Stimulated activated CD4-positive, alpha-beta T cell treated with anti-CD3 and anti-CD28 coated beads, TNF-alpha, amount 100 ng/mL, for 24 hours (primary cell): ENCODE data around the gene MRPL52.
"Not testable (repeated sequence)": the region's sequence is repeated elsewhere in the genome, so short reads cannot be mapped to it uniquely, and the experiment has no call there.

Experiments
- DNase-seq, 3 experiments: peaks; one replicate each; pipeline ENCODE4 v3.0.0-alpha.2; 2020; ENCODE audit warnings: low read depth in 3 of 3

The MRPL52 gene

DNA sequence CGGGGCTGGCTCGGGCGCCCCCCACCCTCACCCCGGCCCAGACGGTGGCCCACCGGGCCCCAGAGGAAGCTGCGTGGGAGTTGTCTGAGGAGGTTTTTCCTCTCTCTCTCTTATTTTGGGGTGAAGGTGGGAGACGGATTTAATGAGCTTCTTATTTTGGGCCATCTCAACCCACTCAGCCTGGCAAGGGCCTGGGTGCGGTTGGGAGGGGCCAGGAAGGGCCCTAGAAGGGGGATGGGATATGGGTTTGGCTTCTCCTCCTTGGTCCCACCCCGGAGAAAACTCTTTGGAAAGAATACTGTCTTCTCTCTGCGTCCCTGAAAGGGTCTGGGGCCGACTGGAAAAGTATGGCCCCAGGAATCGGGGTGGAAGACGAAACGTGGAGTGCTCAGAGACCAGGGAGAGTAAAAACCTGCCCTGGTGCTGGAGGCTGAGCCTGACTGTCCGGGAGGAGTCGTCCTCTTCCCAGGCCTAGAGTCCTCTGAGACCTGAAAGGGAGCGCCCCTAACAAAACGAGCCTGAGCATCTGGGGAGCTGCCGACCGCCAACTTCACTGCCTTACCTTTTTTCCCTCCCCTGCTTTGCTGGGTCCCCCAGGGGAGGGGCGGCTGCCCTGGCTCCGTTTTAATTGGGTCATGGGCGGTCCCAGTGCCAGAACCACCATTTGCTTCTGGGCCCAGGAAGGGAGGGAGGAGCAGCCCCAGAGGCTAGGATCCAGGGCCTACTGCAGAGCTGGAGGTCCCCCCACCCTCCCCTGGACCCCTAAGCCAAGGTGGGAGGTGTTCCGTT lies 8.3 kb downstream of the MRPL52 start:
- no peak for DNase-seq

DNA sequence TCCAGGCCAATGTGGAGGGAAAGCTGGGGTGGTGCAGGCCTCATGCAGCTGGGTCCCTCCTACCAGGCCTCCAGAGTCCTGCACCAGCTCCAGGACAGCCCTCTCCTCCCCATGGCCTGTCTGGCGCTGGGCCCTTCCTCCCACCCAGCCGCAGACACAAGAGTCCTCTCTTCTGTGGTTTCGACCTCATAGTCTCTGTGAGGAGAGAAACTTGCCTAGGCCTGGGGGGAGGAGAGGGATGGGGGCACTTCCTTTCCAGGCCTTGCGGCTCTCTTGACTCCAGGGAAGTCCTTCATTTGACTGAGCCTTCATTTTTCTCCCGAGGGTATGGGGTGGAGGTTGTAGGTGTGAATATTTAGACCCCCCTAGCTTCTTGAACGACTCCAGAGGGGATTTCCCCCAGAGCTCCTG lies 8.9 kb downstream of the MRPL52 start:
- DNase-seq, result no peak

DNA sequence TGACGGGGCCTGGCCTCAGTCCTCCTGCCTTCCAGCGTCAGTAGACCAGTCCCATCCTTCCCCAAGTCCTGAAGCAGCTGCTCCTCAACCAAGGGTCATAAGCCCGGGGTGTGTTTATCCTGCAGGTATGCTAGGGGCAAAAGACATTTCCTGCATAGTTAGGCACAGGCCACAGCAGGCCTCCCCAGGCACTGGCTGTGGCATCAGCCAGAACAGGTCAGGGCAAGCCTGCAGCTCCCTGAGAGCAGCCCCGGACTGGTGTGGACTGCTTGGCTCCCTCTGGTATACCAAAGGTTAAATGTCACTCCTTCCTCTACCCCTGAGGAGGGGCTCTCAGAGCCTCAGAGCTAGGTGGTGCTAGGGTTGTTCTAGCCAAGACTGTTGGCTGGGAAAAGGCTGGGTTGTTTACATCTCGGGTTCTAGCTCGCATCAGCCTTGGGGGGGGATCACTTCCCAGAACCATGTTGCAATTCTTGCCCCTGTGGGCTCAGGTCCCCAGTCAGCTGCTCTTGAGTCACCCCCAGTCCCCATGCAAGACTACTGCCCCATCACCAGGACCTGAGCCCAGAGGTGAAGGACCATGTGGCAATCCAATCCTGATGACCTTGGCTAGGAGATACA lies 9.6 kb downstream of the MRPL52 start:
- DNase-seq, result no peak

DNA sequence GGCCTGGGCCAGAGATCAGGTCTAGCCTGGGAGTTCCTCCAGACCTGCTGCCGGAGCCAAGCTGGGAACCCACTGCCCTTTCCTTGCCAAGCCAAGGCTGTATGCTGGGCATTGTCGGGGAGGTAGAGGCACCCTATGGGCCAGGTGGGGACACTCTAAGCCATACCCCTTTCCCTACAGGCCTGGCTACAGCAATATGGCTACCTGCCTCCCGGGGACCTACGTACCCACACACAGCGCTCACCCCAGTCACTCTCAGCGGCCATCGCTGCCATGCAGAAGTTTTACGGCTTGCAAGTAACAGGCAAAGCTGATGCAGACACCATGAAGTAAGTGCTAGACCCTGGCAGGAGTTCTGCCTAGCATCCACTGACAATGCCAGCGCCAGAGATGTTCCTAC lies 11.6 kb downstream of the MRPL52 start:
- DNase-seq, result no peak

DNA sequence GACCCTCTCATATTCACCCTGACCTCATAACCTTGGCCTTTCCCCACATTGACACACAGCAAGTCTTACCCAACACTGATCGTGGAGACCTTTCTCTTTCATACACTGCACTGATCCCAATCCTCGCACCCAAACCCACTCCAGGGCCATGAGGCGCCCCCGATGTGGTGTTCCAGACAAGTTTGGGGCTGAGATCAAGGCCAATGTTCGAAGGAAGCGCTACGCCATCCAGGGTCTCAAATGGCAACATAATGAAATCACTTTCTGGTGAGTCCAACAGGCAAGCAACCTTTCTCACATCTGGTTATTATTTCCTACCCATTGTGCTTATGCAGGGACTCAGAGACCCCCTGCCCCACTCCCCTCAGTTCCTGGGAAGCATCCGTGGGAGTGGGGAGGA lies 12.1 kb downstream of the MRPL52 start:
- no peak for DNase-seq

DNA sequence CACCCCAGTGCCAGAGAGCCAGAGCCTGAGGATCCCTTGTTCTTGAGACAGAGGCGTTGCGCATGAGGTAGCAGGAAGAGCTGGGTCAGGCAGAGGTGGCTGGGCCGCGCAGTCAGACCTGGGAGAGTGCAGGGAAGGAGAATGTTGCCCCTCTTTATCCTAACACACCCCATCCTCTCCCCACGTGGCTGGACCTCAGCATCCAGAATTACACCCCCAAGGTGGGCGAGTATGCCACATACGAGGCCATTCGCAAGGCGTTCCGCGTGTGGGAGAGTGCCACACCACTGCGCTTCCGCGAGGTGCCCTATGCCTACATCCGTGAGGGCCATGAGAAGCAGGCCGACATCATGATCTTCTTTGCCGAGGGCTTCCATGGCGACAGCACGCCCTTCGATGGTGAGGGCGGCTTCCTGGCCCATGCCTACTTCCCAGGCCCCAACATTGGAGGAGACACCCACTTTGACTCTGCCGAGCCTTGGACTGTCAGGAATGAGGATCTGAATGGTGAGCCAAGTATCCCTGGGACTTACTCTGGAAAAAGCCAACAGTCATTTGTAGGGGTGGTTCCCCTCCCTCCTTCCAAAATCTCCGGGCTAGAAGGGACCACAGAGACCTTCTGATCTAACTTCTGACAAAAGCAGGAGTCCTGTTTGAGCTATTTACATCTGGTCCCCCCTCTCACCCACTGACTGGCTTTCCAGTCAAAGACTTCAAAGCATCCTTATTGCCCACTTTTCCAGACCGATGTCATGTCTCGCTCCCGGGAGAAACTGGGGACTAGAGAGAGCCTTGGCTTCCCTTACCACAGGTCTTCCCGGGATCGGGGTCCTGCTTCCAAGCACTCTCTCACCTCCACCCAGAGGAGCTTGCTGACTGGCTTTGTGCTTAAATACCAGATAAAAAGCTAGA lies 12.8 kb downstream of the MRPL52 start:
- no peak for DNase-seq

DNA sequence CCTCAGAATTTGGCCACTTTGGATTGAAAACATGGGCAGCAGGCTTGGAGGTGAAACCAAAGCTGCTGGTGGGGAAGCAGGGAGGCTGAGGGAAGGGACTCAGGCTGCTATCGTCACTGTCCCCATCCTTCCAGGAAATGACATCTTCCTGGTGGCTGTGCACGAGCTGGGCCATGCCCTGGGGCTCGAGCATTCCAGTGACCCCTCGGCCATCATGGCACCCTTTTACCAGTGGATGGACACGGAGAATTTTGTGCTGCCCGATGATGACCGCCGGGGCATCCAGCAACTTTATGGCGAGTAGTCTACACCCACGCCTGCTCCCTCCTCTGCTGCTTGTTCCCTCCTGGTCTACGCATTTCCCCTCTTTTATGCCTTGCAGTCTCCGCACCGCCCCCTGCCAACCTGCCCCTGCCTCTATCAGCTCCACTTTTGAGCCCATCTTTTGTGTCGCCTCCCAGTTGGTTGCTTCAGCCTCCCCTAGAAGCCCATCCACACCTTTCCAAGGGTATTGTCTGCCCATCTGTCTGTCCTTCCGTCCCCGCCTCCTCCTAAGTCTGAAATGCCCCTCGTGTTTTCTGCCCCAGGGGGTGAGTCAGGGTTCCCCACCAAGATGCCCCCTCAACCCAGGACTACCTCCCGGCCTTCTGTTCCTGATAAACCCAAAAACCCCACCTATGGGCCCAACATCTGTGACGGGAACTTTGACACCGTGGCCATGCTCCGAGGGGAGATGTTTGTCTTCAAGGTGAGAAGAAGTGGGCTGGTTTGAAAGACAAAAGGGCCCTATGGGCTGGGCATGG lies 13.6 kb downstream of the MRPL52 start:
- DNase-seq, result no peak

DNA sequence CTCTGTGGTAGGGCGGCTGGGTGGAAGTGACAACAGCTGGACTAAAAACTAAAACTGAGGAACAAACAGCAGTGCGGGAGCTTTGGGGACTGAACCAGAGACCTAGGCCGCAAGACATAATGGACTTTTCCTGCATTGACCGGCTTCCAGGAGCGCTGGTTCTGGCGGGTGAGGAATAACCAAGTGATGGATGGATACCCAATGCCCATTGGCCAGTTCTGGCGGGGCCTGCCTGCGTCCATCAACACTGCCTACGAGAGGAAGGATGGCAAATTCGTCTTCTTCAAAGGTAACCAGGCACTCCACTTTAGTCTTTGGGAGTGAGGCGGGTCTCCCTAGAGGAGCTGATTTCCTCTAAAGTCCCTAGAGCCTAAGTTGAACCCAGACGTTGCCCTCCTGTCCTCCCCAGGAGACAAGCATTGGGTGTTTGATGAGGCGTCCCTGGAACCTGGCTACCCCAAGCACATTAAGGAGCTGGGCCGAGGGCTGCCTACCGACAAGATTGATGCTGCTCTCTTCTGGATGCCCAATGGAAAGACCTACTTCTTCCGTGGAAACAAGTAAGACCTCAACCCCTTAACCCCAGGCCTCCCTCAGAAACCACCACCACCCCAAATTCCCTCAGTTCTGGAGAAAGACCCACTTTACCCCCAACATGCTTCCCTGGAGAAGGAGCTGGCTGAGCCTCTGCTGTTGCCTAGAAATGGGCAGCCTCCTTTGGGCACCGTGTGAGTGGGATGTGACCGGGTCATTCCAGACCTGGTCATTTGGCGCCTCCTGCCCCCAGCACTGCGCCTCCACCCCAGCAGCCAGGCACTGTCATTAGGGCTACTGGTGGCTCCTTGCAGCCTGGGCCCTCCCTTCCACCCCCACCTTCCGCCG lies 14.8 kb downstream of the MRPL52 start:
- DNase-seq, result no peak

DNA sequence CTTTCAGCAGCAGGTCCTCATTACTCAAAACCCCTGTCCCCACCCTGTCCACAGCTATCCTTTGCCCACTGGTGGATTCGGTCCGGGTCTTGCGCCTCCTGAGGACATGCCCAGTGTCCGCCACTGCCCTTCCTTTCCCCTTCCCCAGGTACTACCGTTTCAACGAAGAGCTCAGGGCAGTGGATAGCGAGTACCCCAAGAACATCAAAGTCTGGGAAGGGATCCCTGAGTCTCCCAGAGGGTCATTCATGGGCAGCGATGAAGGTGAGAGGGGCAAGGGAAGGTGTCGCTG lies 15.4 kb downstream of the MRPL52 start:
- no peak for DNase-seq

DNA sequence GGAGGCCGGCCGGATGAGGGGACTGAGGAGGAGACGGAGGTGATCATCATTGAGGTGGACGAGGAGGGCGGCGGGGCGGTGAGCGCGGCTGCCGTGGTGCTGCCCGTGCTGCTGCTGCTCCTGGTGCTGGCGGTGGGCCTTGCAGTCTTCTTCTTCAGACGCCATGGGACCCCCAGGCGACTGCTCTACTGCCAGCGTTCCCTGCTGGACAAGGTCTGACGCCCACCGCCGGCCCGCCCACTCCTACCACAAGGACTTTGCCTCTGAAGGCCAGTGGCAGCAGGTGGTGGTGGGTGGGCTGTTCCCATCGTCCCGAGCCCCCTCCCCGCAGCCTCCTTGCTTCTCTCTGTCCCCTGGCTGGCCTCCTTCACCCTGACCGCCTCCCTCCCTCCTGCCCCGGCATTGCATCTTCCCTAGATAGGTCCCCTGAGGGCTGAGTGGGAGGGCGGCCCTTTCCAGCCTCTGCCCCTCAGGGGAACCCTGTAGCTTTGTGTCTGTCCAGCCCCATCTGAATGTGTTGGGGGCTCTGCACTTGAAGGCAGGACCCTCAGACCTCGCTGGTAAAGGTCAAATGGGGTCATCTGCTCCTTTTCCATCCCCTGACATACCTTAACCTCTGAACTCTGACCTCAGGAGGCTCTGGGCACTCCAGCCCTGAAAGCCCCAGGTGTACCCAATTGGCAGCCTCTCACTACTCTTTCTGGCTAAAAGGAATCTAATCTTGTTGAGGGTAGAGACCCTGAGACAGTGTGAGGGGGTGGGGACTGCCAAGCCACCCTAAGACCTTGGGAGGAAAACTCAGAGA lies 16.3 kb downstream of the MRPL52 start:
- DNase-seq, result no peak

DNA sequence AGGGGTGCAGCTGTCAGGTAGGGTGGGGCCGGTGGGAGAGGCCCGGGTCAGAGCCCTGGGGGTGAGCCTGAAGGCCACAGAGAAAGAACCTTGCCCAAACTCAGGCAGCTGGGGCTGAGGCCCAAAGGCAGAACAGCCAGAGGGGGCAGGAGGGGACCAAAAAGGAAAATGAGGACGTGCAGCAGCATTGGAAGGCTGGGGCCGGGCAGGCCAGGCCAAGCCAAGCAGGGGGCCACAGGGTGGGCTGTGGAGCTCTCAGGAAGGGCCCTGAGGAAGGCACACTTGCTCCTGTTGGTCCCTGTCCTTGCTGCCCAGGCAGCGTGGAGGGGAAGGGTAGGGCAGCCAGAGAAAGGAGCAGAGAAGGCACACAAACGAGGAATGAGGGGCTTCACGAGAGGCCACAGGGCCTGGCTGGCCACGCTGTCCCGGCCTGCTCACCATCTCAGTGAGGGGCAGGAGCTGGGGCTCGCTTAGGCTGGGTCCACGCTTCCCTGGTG lies 17.2 kb downstream of the MRPL52 start:
- no peak for DNase-seq

DNA sequence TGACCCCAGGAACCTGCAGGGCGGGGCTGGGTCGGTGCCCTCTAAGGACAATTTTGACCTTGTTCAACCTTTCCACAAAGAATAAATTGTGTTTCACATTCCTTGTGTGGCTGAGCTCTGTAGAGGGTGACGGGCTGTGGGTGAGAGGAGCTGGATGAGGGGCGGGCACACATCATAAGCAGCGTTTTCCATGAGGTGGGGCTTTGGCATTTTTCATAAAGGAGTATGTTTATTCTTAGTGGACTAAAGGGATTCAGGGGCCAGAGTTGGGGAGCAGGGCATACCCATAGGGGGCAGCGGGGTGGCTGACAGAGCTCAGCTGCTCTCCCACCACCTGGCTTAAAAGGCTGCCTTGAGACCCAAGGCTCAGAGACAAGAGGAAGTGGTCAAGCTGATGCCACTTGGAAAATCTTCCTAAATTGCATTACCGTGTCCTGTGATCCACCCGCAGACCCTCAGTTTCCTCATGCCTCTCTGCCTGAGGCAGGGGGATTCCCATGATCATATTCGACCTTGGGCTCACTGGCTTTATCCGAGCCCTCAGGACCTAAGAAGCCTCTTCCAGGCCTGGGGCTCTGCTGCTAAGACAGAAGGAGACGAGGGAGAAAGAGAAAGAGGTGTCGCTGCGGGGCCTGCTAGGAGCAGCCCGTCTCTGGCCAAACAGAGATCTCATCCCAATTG lies 18.1 kb downstream of the MRPL52 start:
- no peak for DNase-seq

DNA sequence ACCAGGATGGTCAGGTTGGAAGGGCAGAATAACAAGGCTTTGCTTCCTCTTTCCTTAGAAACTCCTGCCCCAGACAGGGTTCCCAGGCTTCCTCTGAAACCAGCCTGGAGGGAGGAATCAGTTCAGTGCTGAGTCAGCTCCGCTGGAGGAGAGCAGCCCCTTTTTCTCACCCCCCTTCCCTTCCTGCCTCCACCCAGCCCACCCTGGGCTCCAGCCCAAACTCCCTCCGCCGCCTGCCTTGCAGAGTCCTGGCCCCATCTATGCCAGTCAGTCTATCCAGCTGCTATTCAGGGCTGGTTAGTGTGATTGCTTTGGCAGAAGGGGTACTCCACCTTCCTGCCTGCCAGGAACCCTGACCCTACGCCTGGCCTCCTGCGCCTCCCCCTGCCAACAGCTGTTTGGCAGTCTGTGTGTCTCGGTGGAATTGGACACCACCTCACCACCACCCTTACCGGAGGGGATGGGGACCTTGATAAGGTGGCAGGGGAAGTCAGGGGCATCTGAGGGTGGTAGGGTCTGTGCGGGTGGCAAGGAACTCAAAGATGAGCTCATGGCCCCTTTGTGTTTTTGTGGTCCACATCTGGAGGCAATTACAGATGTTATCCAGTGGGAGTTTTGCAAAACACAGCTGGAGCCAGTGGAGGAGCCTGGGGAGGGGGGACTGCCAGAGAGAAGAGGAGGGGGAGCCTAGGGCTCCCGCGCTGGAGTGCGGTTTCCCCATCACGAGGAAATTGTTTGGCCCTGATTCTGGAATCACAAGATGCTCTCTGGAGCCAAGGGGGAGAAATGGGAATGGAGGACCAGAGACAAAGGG lies 18.9 kb downstream of the MRPL52 start:
- DNase-seq, result no peak

DNA sequence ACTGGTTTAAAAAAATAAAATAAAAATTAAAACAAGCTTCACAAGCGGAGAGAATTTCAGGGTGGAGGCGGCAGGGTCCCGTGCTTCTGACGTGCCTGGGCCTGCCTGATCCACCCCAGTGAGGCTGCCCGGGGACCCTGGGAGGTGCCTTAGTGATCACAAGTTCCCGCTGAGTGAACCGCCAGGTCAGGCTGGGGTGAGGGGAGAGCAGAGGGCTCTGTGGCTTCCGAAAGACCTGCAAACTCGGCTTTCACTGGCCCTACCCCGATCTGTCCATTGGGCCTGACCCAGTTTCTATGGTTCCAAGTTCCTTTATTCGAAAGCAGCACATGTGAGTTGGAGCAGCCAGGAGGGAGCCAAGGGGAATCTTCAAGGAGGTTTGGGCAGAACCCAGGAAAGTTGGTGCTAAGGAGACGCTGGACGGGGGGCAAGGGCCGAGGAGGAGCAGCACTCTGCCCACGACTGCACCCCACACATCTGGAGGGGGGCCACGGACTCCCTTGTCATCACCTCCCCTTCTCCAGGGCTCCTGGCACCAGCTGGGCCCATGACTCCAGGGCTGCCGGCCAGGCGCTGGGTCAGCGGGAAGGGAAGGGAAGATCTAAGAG lies 19.6 kb downstream of the MRPL52 start:
- DNase-seq, result no peak

DNA sequence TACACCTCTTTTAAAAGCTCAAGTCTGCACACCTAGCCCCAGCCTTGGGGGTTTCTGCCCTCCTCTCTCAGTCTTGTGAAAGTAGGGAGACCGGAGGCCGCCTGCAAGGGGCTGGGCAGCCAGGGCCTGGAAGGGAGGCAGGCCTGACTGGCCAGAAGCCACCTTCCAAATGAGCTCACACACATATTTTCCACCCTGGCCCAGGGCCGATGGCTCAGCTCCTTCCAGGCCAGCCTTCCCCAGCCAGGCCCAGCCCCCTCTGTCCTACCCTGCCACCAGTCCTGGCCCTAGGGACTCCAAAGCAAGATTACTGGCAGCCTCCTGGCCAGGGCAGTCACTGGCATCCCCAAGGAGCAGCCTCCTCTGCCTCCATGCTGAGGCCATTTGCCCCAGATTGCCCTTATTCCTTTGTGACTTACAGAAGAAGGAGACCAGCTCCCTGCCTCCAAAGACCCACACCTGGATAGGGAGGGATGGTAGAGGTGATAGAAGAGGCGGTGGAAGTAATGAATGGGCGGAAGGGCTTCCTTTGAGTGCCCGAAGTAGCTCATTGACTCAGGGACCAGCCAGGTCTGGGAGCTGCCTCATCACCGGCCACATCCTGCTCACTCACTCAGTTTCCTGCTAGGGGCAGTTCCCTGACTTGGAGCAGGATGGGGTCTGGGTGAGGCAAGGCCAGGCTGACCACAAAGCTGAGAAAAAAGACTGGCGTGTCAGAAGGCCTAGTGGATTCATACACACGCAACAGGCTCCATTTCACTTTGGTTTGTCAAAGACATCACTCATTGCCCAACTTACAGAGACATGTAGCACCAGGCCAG lies 21.5 kb downstream of the MRPL52 start:
- peak in 1 of 3 experiments; percentile 26 for DNase-seq

DNA sequence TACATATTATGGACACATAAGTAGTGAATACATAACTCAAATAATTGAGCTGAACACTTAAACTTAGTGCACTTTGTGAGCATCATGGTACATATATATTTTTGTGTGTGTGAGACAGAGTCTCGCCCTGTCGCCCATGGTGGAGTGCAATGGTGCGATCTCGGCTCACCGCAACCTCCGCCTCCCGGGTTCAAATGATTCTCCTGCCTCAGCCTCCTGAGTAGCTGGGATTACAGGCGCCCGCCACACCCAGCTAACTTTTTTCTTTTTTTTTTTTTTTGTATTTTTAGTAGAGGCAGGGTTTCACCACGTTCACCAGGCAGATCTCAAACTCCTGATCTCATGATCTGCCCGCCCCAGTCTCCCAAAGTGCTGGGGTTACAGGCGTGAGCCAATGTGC lies 22.5 kb downstream of the MRPL52 start:
- DNase-seq, result not testable (repeated sequence)

DNA sequence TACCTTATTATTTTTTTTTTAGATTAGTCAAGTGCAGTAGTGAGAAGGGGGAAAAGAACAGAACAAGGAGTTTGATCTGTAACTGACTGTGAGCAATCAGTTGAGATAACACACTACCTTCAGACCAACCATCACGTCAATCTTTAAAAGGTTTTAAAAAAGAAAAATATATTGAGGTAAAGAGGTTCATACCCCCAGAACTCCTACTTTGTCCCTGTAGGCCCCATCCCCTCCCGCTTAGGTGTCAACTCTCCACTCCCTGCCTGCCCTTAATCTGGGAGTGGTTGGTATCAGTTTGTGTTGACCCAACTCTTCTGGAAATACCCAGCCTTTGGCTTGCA lies 22.9 kb downstream of the MRPL52 start:
- no peak for DNase-seq
